GM23338 (cell line): ENCODE measurements around the gene C2orf15. TPM values are rescaled to one million over a fixed set of nuclear protein-coding genes. Genes with fewer than 3 reads are reported as not detected.

ENCODE experiments used
- ATAC-seq: fragments of 200-7000 bp; cut with Tn5 transposase; 3 replicates; pipeline ENCODE4 v1.9.1; 2020
- DNase-seq: peaks from one replicate; pipeline ENCODE4 v3.0.0-alpha.2; 2015; ENCODE audit warnings: low spot score
- H2AFZ ChIP-seq: fragments of 200-600 bp; sonication (generic); 2 replicates; pipeline ENCODE4 v1.8.0; 2016; ENCODE audit warnings: antibody characterized with exemption, mild to moderate bottlenecking, moderate library complexity
- H3F3A ChIP-seq: fragments of 200-600 bp; sonication (generic); replicated peaks from 2 replicates; pipeline ENCODE4 v1.8.0; 2017; ENCODE audit warnings: antibody characterized with exemption, mixed run types, low read depth
- H3K27ac ChIP-seq: fragments of 200-600 bp; sonication (generic); 2 replicates; pipeline ENCODE4 v1.6.1; 2016; ENCODE audit warnings: low read depth
- H3K27me3 ChIP-seq: fragments of 200-600 bp; sonication (generic); 2 replicates; pipeline ENCODE4 v1.8.0; 2016; ENCODE audit warnings: mild to moderate bottlenecking, mixed run types, moderate library complexity; ENCODE audit not compliant: insufficient read depth
- H3K36me3 ChIP-seq: fragments of 200-600 bp; sonication (generic); 2 replicates; pipeline ENCODE4 v1.8.0; 2016; ENCODE audit warnings: mild to moderate bottlenecking; ENCODE audit not compliant: insufficient read depth
- H3K4me1 ChIP-seq: fragments of 200-600 bp; sonication (generic); 2 replicates; pipeline ENCODE4 v1.8.0; 2016; ENCODE audit warnings: mild to moderate bottlenecking, moderate library complexity; ENCODE audit not compliant: insufficient read depth
- H3K4me2 ChIP-seq: fragments of 200-600 bp; sonication (generic); 2 replicates; pipeline ENCODE4 v1.7.1; 2017; ENCODE audit warnings: mixed run types
- H3K4me3 ChIP-seq: fragments of 200-600 bp; sonication (generic); 2 replicates; pipeline ENCODE4 v1.6.1; 2016; ENCODE audit warnings: mixed run types
- H3K79me2 ChIP-seq: fragments of 200-600 bp; sonication (generic); replicated peaks from 2 replicates; pipeline ENCODE4 v1.8.0; 2017; ENCODE audit warnings: mild to moderate bottlenecking; ENCODE audit not compliant: insufficient read depth
- H3K9me2 ChIP-seq: fragments of 200-600 bp; sonication (generic); 2 replicates; pipeline ENCODE4 v1.8.0; 2017; ENCODE audit not compliant: insufficient read depth
- H4K20me1 ChIP-seq: fragments of 200-600 bp; sonication (generic); replicated peaks from 2 replicates; pipeline ENCODE4 v1.8.0; 2017; ENCODE audit warnings: mild to moderate bottlenecking; ENCODE audit not compliant: insufficient read depth
- H3K27ac Mint-ChIP-seq: 2 replicates; pipeline ENCODE4 v1.8.0; 2020; ENCODE audit warnings: inconsistent platforms, mild to moderate bottlenecking, moderate library complexity, mixed read lengths
- H3K27me3 Mint-ChIP-seq: 3 replicates; pipeline ENCODE4 v1.8.0; 2022; ENCODE audit warnings: low read depth, mild to moderate bottlenecking, moderate library complexity, mixed read lengths, inconsistent platforms; ENCODE audit not compliant: insufficient read depth, poor library complexity
- H3K36me3 Mint-ChIP-seq: 3 replicates; pipeline ENCODE4 v1.8.0; 2021; ENCODE audit warnings: low read depth, mild to moderate bottlenecking, inconsistent platforms, moderate library complexity, mixed read lengths
- H3K4me1 Mint-ChIP-seq: 3 replicates; pipeline ENCODE4 v1.8.0; 2020; ENCODE audit warnings: mild to moderate bottlenecking, inconsistent platforms, mixed read lengths
- H3K4me3 Mint-ChIP-seq: 3 replicates; pipeline ENCODE4 v1.8.0; 2021; ENCODE audit warnings: moderate library complexity, mild to moderate bottlenecking, inconsistent platforms, mixed read lengths
- H3K9me3 Mint-ChIP-seq: 3 replicates; pipeline ENCODE4 v1.8.0; 2020; ENCODE audit warnings: moderate library complexity, mild to moderate bottlenecking, inconsistent platforms, mixed read lengths
- JUNB ChIP-seq: IDR thresholded peaks from one replicate; pipeline ENCODE4 v1.6.1; 2016; ENCODE audit warnings: antibody characterized with exemption; ENCODE audit not compliant: unreplicated experiment
- STAT1 ChIP-seq: IDR thresholded peaks from one replicate; pipeline ENCODE4 v1.6.1; 2016; ENCODE audit warnings: antibody characterized with exemption; ENCODE audit not compliant: unreplicated experiment
- polyA plus RNA-seq: library from polyadenylated mRNA; unstranded; fragments of >200 nt; fragmentation: Nextera tagmentation; extraction: Ambion mirVana; gene quantifications from 2 replicates; pipeline ENCODE4 v1.2.1, GENCODE V29; 2016
- small RNA-seq: library from RNA; depleted of rRNA; stranded (forward); fragments of <200 nt; gene quantifications from one replicate; pipeline ENCODE3, GENCODE V24; 2014; ENCODE audit warnings: low replicate concordance
- total RNA-seq: library from RNA; depleted of rRNA; stranded (reverse); fragments of >200 nt; shearing (Covaris generic); gene quantifications from 2 replicates; pipeline ENCODE4 v1.2.3, GENCODE V29; 2014; rRNA removed

C2orf15 gene
- total and polyA plus RNA-seq, 2 experiments from 2014 or later: 7.9 to 8.4 TPM

GRCh38 chr2:99200076-99200800, 58.7 kb downstream of the C2orf15 start:
- ATAC-seq (no peak), DNase-seq (no peak)
- H3K27me3 Mint-ChIP-seq: peaks cover 7% of the 10 kb centered on the region
- no peaks in the 10 kb centered on the region for H3K27me3 ChIP-seq
- H3K9me2 ChIP-seq: no peaks in the 10 kb centered on the region; the same call in 1 of the 2 replicates
- no peaks in the 10 kb centered on the region for H3K4me1 Mint-ChIP-seq
- H2AFZ ChIP-seq: no peak overlapping the region
- H3F3A ChIP-seq: no peaks in the 10 kb centered on the region
- no peak for TF ChIP-seq JUNB
- TF ChIP-seq STAT1: no peak
- no peak overlapping the region for H3K4me2 ChIP-seq
- H3K36me3 ChIP-seq: peaks cover 27% of the 10 kb centered on the region
- no peak overlapping the region for H3K4me3 Mint-ChIP-seq
- H3K27ac Mint-ChIP-seq: no peak overlapping the region
- H4K20me1 ChIP-seq: 0 out of 2 replicates have a peak, but pooled peaks cover 4% of the 10 kb centered on the region
- H3K9me3 Mint-ChIP-seq: peaks cover 32% of the 10 kb centered on the region
- H3K4me1 ChIP-seq: no peaks in the 10 kb centered on the region
- H3K4me3 ChIP-seq: no peak overlapping the region
- H3K79me2 ChIP-seq: no peaks in the 10 kb centered on the region
- no peak overlapping the region for H3K27ac ChIP-seq
- H3K36me3 Mint-ChIP-seq: peaks cover 58% of the 10 kb centered on the region

Small RNA genes lying within 50 kb of the gene (small RNA-seq; reads per million reads assigned to genes)
- gene AC092587.1: not detected

Other genes with a start within 250 kb of the C2orf15 start
- gene CRACDL, start 205.5 kb upstream of the C2orf15 start, total RNA-seq: 0.14 and 0.85 TPM in 2 replicates
- gene CRACDL, start 205.5 kb upstream of the C2orf15 start, polyA plus RNA-seq: 0.16 and 0.50 TPM in 2 replicates
- 6.4 and 9.9 TPM in 2 replicates for gene TSGA10, start 13.2 kb downstream of the C2orf15 start, total RNA-seq
- 23.0 and 24.2 TPM in 2 replicates for gene TSGA10, start 13.2 kb downstream of the C2orf15 start, polyA plus RNA-seq
- gene LIPT1, start 13.3 kb downstream of the C2orf15 start, total RNA-seq: 7.7 and 11.5 TPM in 2 replicates
- 12.7 and 15.4 TPM in 2 replicates for gene LIPT1, start 13.3 kb downstream of the C2orf15 start, polyA plus RNA-seq
- gene MITD1, start 39.4 kb downstream of the C2orf15 start, total RNA-seq: 31.4 and 37.9 TPM in 2 replicates
- 105 and 107 TPM in 2 replicates for gene MITD1, start 39.4 kb downstream of the C2orf15 start, polyA plus RNA-seq
- gene MRPL30, start 39.5 kb downstream of the C2orf15 start, total RNA-seq: 46.4 and 51.4 TPM in 2 replicates
- gene MRPL30, start 39.5 kb downstream of the C2orf15 start, polyA plus RNA-seq: 53.7 and 59.5 TPM in 2 replicates
- gene LYG2, start 114.0 kb downstream of the C2orf15 start, total RNA-seq: 1.2 TPM in 1 of 2 replicates, not detected in the other
- 0.78 and 0.99 TPM in 2 replicates for gene LYG2, start 114.0 kb downstream of the C2orf15 start, polyA plus RNA-seq
- gene LYG1, start 159.5 kb downstream of the C2orf15 start, total RNA-seq: 0.35 TPM in 1 of 2 replicates, not detected in the other
- gene LYG1, start 159.5 kb downstream of the C2orf15 start, polyA plus RNA-seq: 0.50 and 0.57 TPM in 2 replicates
- 48.1 and 54.4 TPM in 2 replicates for gene TXNDC9, start 194.6 kb downstream of the C2orf15 start, total RNA-seq
- gene TXNDC9, start 194.6 kb downstream of the C2orf15 start, polyA plus RNA-seq: 56.6 and 67.4 TPM in 2 replicates
- 32.5 and 34.2 TPM in 2 replicates for gene EIF5B, start 195.7 kb downstream of the C2orf15 start, total RNA-seq
- gene EIF5B, start 195.7 kb downstream of the C2orf15 start, polyA plus RNA-seq: 91.2 and 108 TPM in 2 replicates